Stimulated activated CD4-positive, alpha-beta T cell treated with anti-CD3 and anti-CD28 coated beads, Interleukin-2, amount 100 ng/mL, for 24 hours (primary cell): ENCODE data around the gene USP28.
"Not testable (repeated sequence)": the region's sequence is repeated elsewhere in the genome, so short reads cannot be mapped to it uniquely, and the experiment has no call there.

Source experiments
- DNase-seq, 2 donors: peaks; one replicate each; pipeline ENCODE4 v3.0.0-alpha.2; 2020

Gene USP28

GRCh38 chr11:113764527-113765219 is 110.7 kb downstream of the USP28 start:
- DNase-seq: no peak

GRCh38 chr11:113763040-113763439 is 112.3 kb downstream of the USP28 start:
- DNase-seq: not testable (repeated sequence)

- no peak for DNase-seq
Measured at GRCh38 chr11:113760241-113760640, 115.1 kb downstream of the USP28 start.

GRCh38 chr11:113752932-113753331 is 122.4 kb downstream of the USP28 start:
- no peak for DNase-seq
